Neural cell (in vitro differentiated cells): Measurements from ENCODE around the gene CHL1.

Experiments
- EP300 ChIP-seq: fragments of 450-650 bp; conservative IDR thresholded peaks from 2 replicates; pipeline ENCODE4 v1.6.1; 2014; ENCODE audit warnings: antibody characterized with exemption, mild to moderate bottlenecking, moderate library complexity; ENCODE audit not compliant: poor library complexity, severe bottlenecking
- EZH2 ChIP-seq: fragments of 200-600, 300-800 bp; shearing (Covaris generic), sonication (generic); IDR thresholded peaks from 2 replicates; pipeline ENCODE4 v1.6.1; 2014; ENCODE audit warnings: antibody characterized with exemption, low read length, borderline replicate concordance, mild to moderate bottlenecking; ENCODE audit not compliant: insufficient read depth, poor library complexity, severe bottlenecking
- MXI1 ChIP-seq: fragments of 450-650 bp; conservative IDR thresholded peaks from 2 replicates; pipeline ENCODE4 v1.6.1; 2014; ENCODE audit warnings: antibody characterized with exemption, mild to moderate bottlenecking; ENCODE audit not compliant: poor library complexity, severe bottlenecking
- POLR2AphosphoS5 ChIP-seq: IDR thresholded peaks from 2 replicates; pipeline ENCODE4 v1.6.1; 2012
- RAD21 ChIP-seq: fragments of 450-650 bp; conservative IDR thresholded peaks from 2 replicates; pipeline ENCODE4 v1.6.1; 2014; ENCODE audit warnings: antibody characterized with exemption, mild to moderate bottlenecking, moderate library complexity
- SMC3 ChIP-seq: fragments of 450-650 bp; conservative IDR thresholded peaks from 2 replicates; pipeline ENCODE4 v1.6.1; 2014; ENCODE audit warnings: antibody characterized with exemption, mild to moderate bottlenecking, moderate library complexity; ENCODE audit not compliant: poor library complexity
- TAF1 ChIP-seq: IDR thresholded peaks from 2 replicates; pipeline ENCODE4 v1.6.1; 2012; ENCODE audit warnings: low read depth
- TF ChIP-seq, protein P1 (sequence below): fragments of 450-650 bp; IDR thresholded peaks from 2 replicates; pipeline ENCODE4 v1.5.1; 2014; ENCODE audit warnings: antibody characterized with exemption, mild to moderate bottlenecking, moderate library complexity; ENCODE audit not compliant: poor library complexity, severe bottlenecking

DNA sequence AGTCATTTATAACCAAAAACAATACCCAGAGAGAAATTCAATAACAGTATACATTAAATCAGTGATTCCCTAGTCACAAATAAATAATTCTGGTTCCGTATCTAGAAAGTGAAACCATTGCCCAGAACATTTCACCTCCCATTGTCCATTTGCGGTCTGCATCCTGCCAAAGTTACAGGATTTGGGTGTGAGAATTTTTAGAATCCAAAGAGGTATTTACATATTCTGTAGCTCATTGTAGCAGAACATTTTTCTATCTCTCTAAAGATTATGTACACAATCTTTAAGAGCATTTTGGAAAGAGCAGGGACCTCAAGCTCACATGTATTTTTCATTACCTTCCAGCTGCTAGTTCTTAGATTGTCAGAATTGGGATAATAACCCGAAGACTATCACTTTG, 261.6 kb downstream of the CHL1 start:
- TF ChIP-seq EP300 (no peak), POLR2AphosphoS5 (no peak), EZH2 (no peak), MXI1 (no peak), SMC3 (no peak), RAD21 (no peak), TAF1 (no peak)
- TF ChIP-seq, protein P1, sequence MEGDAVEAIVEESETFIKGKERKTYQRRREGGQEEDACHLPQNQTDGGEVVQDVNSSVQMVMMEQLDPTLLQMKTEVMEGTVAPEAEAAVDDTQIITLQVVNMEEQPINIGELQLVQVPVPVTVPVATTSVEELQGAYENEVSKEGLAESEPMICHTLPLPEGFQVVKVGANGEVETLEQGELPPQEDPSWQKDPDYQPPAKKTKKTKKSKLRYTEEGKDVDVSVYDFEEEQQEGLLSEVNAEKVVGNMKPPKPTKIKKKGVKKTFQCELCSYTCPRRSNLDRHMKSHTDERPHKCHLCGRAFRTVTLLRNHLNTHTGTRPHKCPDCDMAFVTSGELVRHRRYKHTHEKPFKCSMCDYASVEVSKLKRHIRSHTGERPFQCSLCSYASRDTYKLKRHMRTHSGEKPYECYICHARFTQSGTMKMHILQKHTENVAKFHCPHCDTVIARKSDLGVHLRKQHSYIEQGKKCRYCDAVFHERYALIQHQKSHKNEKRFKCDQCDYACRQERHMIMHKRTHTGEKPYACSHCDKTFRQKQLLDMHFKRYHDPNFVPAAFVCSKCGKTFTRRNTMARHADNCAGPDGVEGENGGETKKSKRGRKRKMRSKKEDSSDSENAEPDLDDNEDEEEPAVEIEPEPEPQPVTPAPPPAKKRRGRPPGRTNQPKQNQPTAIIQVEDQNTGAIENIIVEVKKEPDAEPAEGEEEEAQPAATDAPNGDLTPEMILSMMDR, result no peak
